Measurements from ENCODE around the gene BTG2.

BTG2 gene

GRCh38 chr1:203282720-203283542, 22.4 kb upstream of the BTG2 start:
- no peak for DNase-seq (ENCODE audit: low read depth)
- H3K4me3 ChIP-seq (ENCODE audit: low read depth, low read length) = no peak overlapping the region
- no peak for TF ChIP-seq CTCF (IDR thresholded peaks at IDR 0.05; ENCODE audit: control insufficient read depth, extremely low read depth, insufficient read depth)

GRCh38 chr1:203283597-203283996, 21.7 kb upstream of the BTG2 start:
- TF ChIP-seq CTCF (IDR thresholded peaks at IDR 0.05; ENCODE audit: control insufficient read depth, extremely low read depth, insufficient read depth) = no peak
- H3K4me3 ChIP-seq (ENCODE audit: low read depth, low read length) = no peak overlapping the region
- no peak for DNase-seq (ENCODE audit: low read depth)

- TF ChIP-seq CTCF (IDR thresholded peaks at IDR 0.05; ENCODE audit: control insufficient read depth, extremely low read depth, insufficient read depth) = no peak
- DNase-seq (ENCODE audit: low read depth) = no peak
- H3K4me3 ChIP-seq (ENCODE audit: low read depth, low read length) = no peak overlapping the region
These were observed 20.8 kb upstream of the BTG2 start for GRCh38 chr1:203284411-203285123.

GRCh38 chr1:203286161-203286984, 18.9 kb upstream of the BTG2 start:
- DNase-seq (ENCODE audit: low read depth) = no peak
- H3K4me3 ChIP-seq (ENCODE audit: low read depth, low read length) = no peak overlapping the region
- TF ChIP-seq CTCF (IDR thresholded peaks at IDR 0.05; ENCODE audit: control insufficient read depth, extremely low read depth, insufficient read depth) = no peak

- no peak for TF ChIP-seq CTCF (IDR thresholded peaks at IDR 0.05; ENCODE audit: control insufficient read depth, extremely low read depth, insufficient read depth)
- H3K4me3 ChIP-seq (ENCODE audit: low read depth, low read length) = no peak overlapping the region
- DNase-seq (ENCODE audit: low read depth) = no peak
These were observed 18.0 kb upstream of the BTG2 start for GRCh38 chr1:203287109-203287893.

- no peak for TF ChIP-seq CTCF (IDR thresholded peaks at IDR 0.05; ENCODE audit: control insufficient read depth, extremely low read depth, insufficient read depth)
- no peak for DNase-seq (ENCODE audit: low read depth)
- no peak overlapping the region for H3K4me3 ChIP-seq (ENCODE audit: low read depth, low read length)
These were observed 17.4 kb upstream of the BTG2 start for GRCh38 chr1:203287898-203288297.

Measured in LNCaP clone FGC (cell line).